ENCODE data around the gene IMPG2. TPM values are rescaled to one million over a fixed set of nuclear protein-coding genes. Genes with fewer than 3 reads are reported as not detected.

IMPG2 gene
- polyA plus RNA-seq, 6 donors from 2014 or later = not detected

- no peak for ATAC-seq (ENCODE audit: low read depth in 2 of 2)
- no peak for DNase-seq
- no peaks in the 10 kb centered on the region for H3K27me3 Mint-ChIP-seq
- H3K4me3 Mint-ChIP-seq = no peak overlapping the region
- no peaks in the 10 kb centered on the region for H3K9me3 Mint-ChIP-seq
- peaks cover 0 to 6% (median 5%) of the 10 kb centered on the region in 3 donors for H3K4me1 Mint-ChIP-seq
- H3K36me3 Mint-ChIP-seq = peaks cover 4 to 9% of the 10 kb centered on the region in 2 donors
- peak overlapping the region in 1 of 6 donors; percentile 46 for H3K27ac Mint-ChIP-seq
Observed at GRCh38 chr3:101248736-101249135, 71.6 kb downstream of the IMPG2 start.

- Mint-ChIP-seq H3K4me3 (peak overlapping the region in 1 of 8 donors; percentile 11), H3K9me3 (peaks cover 0 to 5% (median 0%) of the 10 kb centered on the region in 7 donors), H3K27me3 (no peaks in the 10 kb centered on the region), H3K27ac (no peak overlapping the region), H3K4me1 (peaks cover 0 to 2% (median under 1%) of the 10 kb centered on the region in 3 donors), H3K36me3 (peaks cover 16 to 21% of the 10 kb centered on the region in 2 donors)
- DNase-seq (no peak), ATAC-seq (ENCODE audit: low read depth in 2 of 2) (no peak)
Observed at GRCh38 chr3:101244212-101244575, 76.2 kb downstream of the IMPG2 start.

GRCh38 chr3:101243285-101244211 lies 76.8 kb downstream of the IMPG2 start:
- no peaks in the 10 kb centered on the region for H3K27me3 Mint-ChIP-seq
- no peaks in the 10 kb centered on the region for H3K4me1 Mint-ChIP-seq
- peaks cover 16 to 21% of the 10 kb centered on the region in 2 donors for H3K36me3 Mint-ChIP-seq
- H3K9me3 Mint-ChIP-seq = peaks cover 0 to 5% (median 0%) of the 10 kb centered on the region in 7 donors
- DNase-seq (no peak), ATAC-seq (ENCODE audit: low read depth in 2 of 2) (no peak)
- no peak overlapping the region for H3K27ac Mint-ChIP-seq
- no peak overlapping the region for H3K4me3 Mint-ChIP-seq

GRCh38 chr3:101240719-101241399 lies 79.5 kb downstream of the IMPG2 start:
- no peak for DNase-seq
- H3K4me1 Mint-ChIP-seq = no peaks in the 10 kb centered on the region
- H3K27ac Mint-ChIP-seq = no peak overlapping the region
- ATAC-seq (ENCODE audit: low read depth in 2 of 2) = no peak
- no peak overlapping the region for H3K4me3 Mint-ChIP-seq
- no peaks in the 10 kb centered on the region for H3K27me3 Mint-ChIP-seq
- peaks cover 0 to 5% (median 0%) of the 10 kb centered on the region in 7 donors for H3K9me3 Mint-ChIP-seq
- H3K36me3 Mint-ChIP-seq = peaks cover 15 to 21% of the 10 kb centered on the region in 2 donors

- DNase-seq (no peak), ATAC-seq (ENCODE audit: low read depth in 2 of 2) (no peak)
- Mint-ChIP-seq H3K9me3 (peaks cover 0 to 2% (median 0%) of the 10 kb centered on the region in 7 donors), H3K27ac (no peak overlapping the region), H3K36me3 (peaks cover 0 to 8% of the 10 kb centered on the region in 2 donors), H3K4me1 (no peaks in the 10 kb centered on the region), H3K4me3 (no peak overlapping the region), H3K27me3 (no peaks in the 10 kb centered on the region)
Observed at GRCh38 chr3:101235048-101235447, 85.3 kb downstream of the IMPG2 start.

- Mint-ChIP-seq H3K4me3 (no peak overlapping the region), H3K36me3 (peaks cover 0 to 8% of the 10 kb centered on the region in 2 donors), H3K4me1 (peaks cover 5 to 8% (median 6%) of the 10 kb centered on the region in 3 donors), H3K9me3 (peaks cover 0 to 2% (median 0%) of the 10 kb centered on the region in 7 donors), H3K27ac (peak overlapping the region in 1 of 6 donors; percentile 30), H3K27me3 (no peaks in the 10 kb centered on the region)
- ATAC-seq (ENCODE audit: low read depth in 2 of 2) = no peak
- no peak for DNase-seq
Observed at GRCh38 chr3:101230618-101231017, 89.8 kb downstream of the IMPG2 start.

GRCh38 chr3:101229681-101230080 lies 90.7 kb downstream of the IMPG2 start:
- ATAC-seq (ENCODE audit: low read depth in 2 of 2) = no peak

GRCh38 chr3:101228441-101228840 lies 91.9 kb downstream of the IMPG2 start:
- Mint-ChIP-seq H3K27ac (peak overlapping the region in 1 of 6 donors; percentile 21), H3K9me3 (no peaks in the 10 kb centered on the region), H3K36me3 (no peaks in the 10 kb centered on the region), H3K4me3 (no peak overlapping the region), H3K27me3 (no peaks in the 10 kb centered on the region), H3K4me1 (peaks cover 5 to 8% (median 6%) of the 10 kb centered on the region in 3 donors)
- DNase-seq (no peak), ATAC-seq (ENCODE audit: low read depth in 2 of 2) (no peak)

More at GRCh38 chr3:101229681-101230080, 90.7 kb downstream of the IMPG2 start:
- DNase-seq = no peak
- H3K9me3 Mint-ChIP-seq = peaks cover 0 to 2% (median 0%) of the 10 kb centered on the region in 7 donors
- no peaks in the 10 kb centered on the region for H3K27me3 Mint-ChIP-seq
- peaks cover 0 to 5% of the 10 kb centered on the region in 2 donors for H3K36me3 Mint-ChIP-seq
- H3K4me1 Mint-ChIP-seq = peaks cover 5 to 8% (median 6%) of the 10 kb centered on the region in 3 donors
- no peak overlapping the region for H3K4me3 Mint-ChIP-seq
- H3K27ac Mint-ChIP-seq = no peak overlapping the region

- peaks cover 5 to 8% (median 6%) of the 10 kb centered on the region in 3 donors for H3K4me1 Mint-ChIP-seq
- ATAC-seq (ENCODE audit: low read depth in 2 of 2) = no peak
- peaks cover 0 to 10% (median 2%) of the 10 kb centered on the region in 7 donors for H3K9me3 Mint-ChIP-seq
Observed at GRCh38 chr3:101224739-101225138, 95.6 kb downstream of the IMPG2 start.

GRCh38 chr3:101223016-101223415 lies 97.4 kb downstream of the IMPG2 start:
- Mint-ChIP-seq H3K4me3 (no peak overlapping the region), H3K27me3 (no peaks in the 10 kb centered on the region), H3K9me3 (peaks cover 0 to 16% (median 4%) of the 10 kb centered on the region in 7 donors), H3K36me3 (no peaks in the 10 kb centered on the region), H3K27ac (no peak overlapping the region), H3K4me1 (no peaks in the 10 kb centered on the region)
- no peak for ATAC-seq (ENCODE audit: low read depth in 2 of 2)
- no peak for DNase-seq

More at GRCh38 chr3:101224739-101225138, 95.6 kb downstream of the IMPG2 start:
- no peaks in the 10 kb centered on the region for H3K36me3 Mint-ChIP-seq
- peak overlapping the region in 1 of 6 donors; percentile 45 for H3K27ac Mint-ChIP-seq
- no peak for DNase-seq
- H3K4me3 Mint-ChIP-seq = no peak overlapping the region
- no peaks in the 10 kb centered on the region for H3K27me3 Mint-ChIP-seq

GRCh38 chr3:101219842-101220560 lies 100.4 kb downstream of the IMPG2 start:
- H3K27me3 Mint-ChIP-seq = no peaks in the 10 kb centered on the region
- DNase-seq (no peak), ATAC-seq (ENCODE audit: low read depth in 2 of 2) (no peak)
- H3K36me3 Mint-ChIP-seq = no peaks in the 10 kb centered on the region
- H3K4me1 Mint-ChIP-seq = no peaks in the 10 kb centered on the region
- peaks cover 0 to 16% (median 4%) of the 10 kb centered on the region in 7 donors for H3K9me3 Mint-ChIP-seq
- H3K27ac Mint-ChIP-seq = no peak overlapping the region
- H3K4me3 Mint-ChIP-seq = no peak overlapping the region

- Mint-ChIP-seq H3K36me3 (peaks cover 0 to 8% of the 10 kb centered on the region in 2 donors), H3K4me3 (no peak overlapping the region), H3K9me3 (peaks cover 4 to 23% (median 13%) of the 10 kb centered on the region in 7 donors), H3K4me1 (no peaks in the 10 kb centered on the region), H3K27me3 (no peaks in the 10 kb centered on the region), H3K27ac (no peak overlapping the region)
- ATAC-seq (ENCODE audit: low read depth in 2 of 2) = no peak
- DNase-seq = no peak
Observed at GRCh38 chr3:101217472-101218245, 102.7 kb downstream of the IMPG2 start.
